PC-9 (cell line): ENCODE measurements around the gene FERMT2. TPM values are rescaled to one million over a fixed set of nuclear protein-coding genes. Genes with fewer than 3 reads are reported as not detected.

Source experiments
- BruUV-seq: library from RNA; stranded (reverse); fragments of 400-500 nt; replicated peaks from 2 replicates; lab custom pipeline; 2021; lab: Mats Ljungman, UMichigan
- CTCF ChIA-PET: fragments of 300-600 bp; sonication (Branson Sonifier 250); formaldehyde crosslinking; loops from one replicate; lab custom pipeline; 2022; ENCODE audit warnings: antibody characterized with exemption; lab: Charles Lee
- POLR2A ChIA-PET: fragments of 300-600 bp; sonication (Branson Sonifier 250); formaldehyde crosslinking; loops from one replicate; lab custom pipeline; 2022; ENCODE audit warnings: antibody characterized with exemption; ENCODE audit not compliant: unreplicated experiment; lab: Charles Lee
- DNase-seq, 2 experiments: peaks; one replicate each; pipeline versions ENCODE4 v3.0.0 to v3.0.0-alpha.2; 2015 to 2022; ENCODE audit warnings: mixed read lengths in 1 of 2
- H2AFZ ChIP-seq: fragments of 200-600 bp; sonication (generic); 2 replicates; pipeline ENCODE4 v1.8.1; 2017; ENCODE audit warnings: antibody characterized with exemption
- H3F3A ChIP-seq: fragments of 200-600 bp; sonication (generic); 2 replicates; pipeline ENCODE4 v1.8.1; 2017; ENCODE audit warnings: antibody characterized with exemption, mild to moderate bottlenecking, low read depth; ENCODE audit not compliant: insufficient read depth
- H3K27ac ChIP-seq: fragments of 200-600 bp; sonication (generic); 2 replicates; pipeline ENCODE4 v1.6.1; 2016; ENCODE audit warnings: mixed run types
- H3K27me3 ChIP-seq: fragments of 200-600 bp; sonication (generic); 2 replicates; pipeline ENCODE4 v1.6.1; 2016; ENCODE audit warnings: low read depth, mixed run types; ENCODE audit not compliant: insufficient read depth
- H3K36me3 ChIP-seq: fragments of 200-600 bp; sonication (generic); 2 replicates; pipeline ENCODE4 v1.6.1; 2016; ENCODE audit warnings: low read depth, mixed run types
- H3K4me1 ChIP-seq: fragments of 200-600 bp; sonication (generic); replicated peaks from 2 replicates; pipeline ENCODE4 v1.6.1; 2016; ENCODE audit warnings: mixed run types; ENCODE audit not compliant: insufficient read depth
- H3K4me2 ChIP-seq: fragments of 200-600 bp; sonication (generic); 2 replicates; pipeline ENCODE4 v1.6.1; 2017; ENCODE audit warnings: mixed run types
- H3K4me3 ChIP-seq: fragments of 200-600 bp; sonication (generic); 2 replicates; pipeline ENCODE4 v1.6.1; 2016; ENCODE audit warnings: mixed run types
- H3K79me2 ChIP-seq: fragments of 200-600 bp; sonication (generic); 2 replicates; pipeline ENCODE4 v1.6.1; 2017; ENCODE audit warnings: low read depth, mixed run types
- H3K9me2 ChIP-seq: fragments of 200-600 bp; sonication (generic); 2 replicates; pipeline ENCODE4 v1.8.1; 2017; ENCODE audit warnings: mild to moderate bottlenecking; ENCODE audit not compliant: insufficient read depth
- H3K9me3 ChIP-seq: fragments of 200-600 bp; sonication (generic); 2 replicates; pipeline ENCODE4 v1.8.1; 2016; ENCODE audit warnings: low read depth; ENCODE audit not compliant: insufficient read depth
- H4K20me1 ChIP-seq: fragments of 200-600 bp; sonication (generic); 2 replicates; pipeline ENCODE4 v1.8.1; 2017; ENCODE audit not compliant: insufficient read depth
- EZH2 ChIP-seq: fragments of 200-600 bp; sonication (generic); IDR thresholded peaks from 2 replicates; pipeline ENCODE4 v1.8.0; 2017; ENCODE audit warnings: antibody characterized with exemption, low read depth
- intact Hi-C: fragments of 100-400 bp; cut with micrococcal nuclease; formaldehyde crosslinking; loops from one replicate; pipeline ENCODE4 v1.10.0; 2022; ENCODE audit not compliant: unreplicated experiment
- total RNA-seq: library from RNA; stranded (reverse); gene quantifications from 2 replicates; pipeline ENCODE4 v1.2.3, GENCODE V29; 2021
- TF ChIP-seq, protein P1 (sequence below): fragments of 200-600 bp; sonication (generic); conservative IDR thresholded peaks from 2 replicates; pipeline ENCODE4 v1.6.1; 2017; ENCODE audit warnings: mixed run types, antibody characterized with exemption, mild to moderate bottlenecking, moderate library complexity

The FERMT2 gene
- total RNA-seq, 1 experiment from 2014 or later, result 9.0 TPM

GRCh38 chr14:52840877-52841276 is 110.0 kb downstream of the FERMT2 start:
- Histone ChIP-seq H3K79me2 (no peaks in the 10 kb centered on the region), H3K9me3 (no peaks in the 10 kb centered on the region), H2AFZ (no peak overlapping the region), H3K4me1 (no peaks in the 10 kb centered on the region), H3F3A (no peaks in the 10 kb centered on the region), H3K9me2 (no peaks in the 10 kb centered on the region), H3K4me2 (no peak overlapping the region), H4K20me1 (no peaks in the 10 kb centered on the region), H3K27me3 (no peaks in the 10 kb centered on the region), H3K36me3 (no peaks in the 10 kb centered on the region), H3K27ac (no peak overlapping the region), H3K4me3 (no peak overlapping the region)
- BruUV-seq, result no TSS peak
- intact Hi-C loops, result no loop called here
- POLR2A ChIA-PET, result no interaction called here
- CTCF ChIA-PET, result no interaction called here
- no peak for TF ChIP-seq EZH2
- TF ChIP-seq, protein P1, sequence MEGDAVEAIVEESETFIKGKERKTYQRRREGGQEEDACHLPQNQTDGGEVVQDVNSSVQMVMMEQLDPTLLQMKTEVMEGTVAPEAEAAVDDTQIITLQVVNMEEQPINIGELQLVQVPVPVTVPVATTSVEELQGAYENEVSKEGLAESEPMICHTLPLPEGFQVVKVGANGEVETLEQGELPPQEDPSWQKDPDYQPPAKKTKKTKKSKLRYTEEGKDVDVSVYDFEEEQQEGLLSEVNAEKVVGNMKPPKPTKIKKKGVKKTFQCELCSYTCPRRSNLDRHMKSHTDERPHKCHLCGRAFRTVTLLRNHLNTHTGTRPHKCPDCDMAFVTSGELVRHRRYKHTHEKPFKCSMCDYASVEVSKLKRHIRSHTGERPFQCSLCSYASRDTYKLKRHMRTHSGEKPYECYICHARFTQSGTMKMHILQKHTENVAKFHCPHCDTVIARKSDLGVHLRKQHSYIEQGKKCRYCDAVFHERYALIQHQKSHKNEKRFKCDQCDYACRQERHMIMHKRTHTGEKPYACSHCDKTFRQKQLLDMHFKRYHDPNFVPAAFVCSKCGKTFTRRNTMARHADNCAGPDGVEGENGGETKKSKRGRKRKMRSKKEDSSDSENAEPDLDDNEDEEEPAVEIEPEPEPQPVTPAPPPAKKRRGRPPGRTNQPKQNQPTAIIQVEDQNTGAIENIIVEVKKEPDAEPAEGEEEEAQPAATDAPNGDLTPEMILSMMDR, result no peak
- DNase-seq, result peak in 1 of 2 experiments; percentile 25

DNA sequence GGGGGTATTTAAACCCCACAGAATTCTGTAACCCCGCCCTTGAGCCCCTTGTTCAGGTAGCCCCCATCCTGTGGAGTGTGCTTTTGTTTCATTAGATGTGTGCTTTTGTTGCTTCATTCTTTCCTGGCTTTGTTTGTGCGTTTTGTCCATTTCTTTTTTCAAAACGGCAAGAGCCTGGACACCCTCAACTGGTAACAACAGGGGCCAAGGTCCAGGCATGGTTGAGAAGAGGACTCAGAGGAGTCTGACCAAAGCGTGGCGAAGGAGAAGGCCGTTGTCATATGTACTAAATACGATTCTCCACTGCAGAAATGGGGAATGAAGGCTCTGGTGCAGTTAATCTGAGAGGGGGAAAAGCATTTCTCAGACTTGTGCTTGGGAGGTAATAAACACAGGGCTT is 113.4 kb downstream of the FERMT2 start:
- no peaks in the 10 kb centered on the region for H3K36me3 ChIP-seq
- POLR2A ChIA-PET, result interaction anchor here (0.7 kb wide), 1 partner anchor 21 kb away, joined by 8 read pairs; no protein-coding TSS in a partner anchor
- H3F3A ChIP-seq, result no peaks in the 10 kb centered on the region
- no peak overlapping the region for H3K4me2 ChIP-seq
- no peak overlapping the region for H3K4me3 ChIP-seq
- no peaks in the 10 kb centered on the region for H3K9me2 ChIP-seq
- intact Hi-C loops, result no loop called here
- no peak overlapping the region for H2AFZ ChIP-seq
- no peak overlapping the region for H3K27ac ChIP-seq
- CTCF ChIA-PET, result no interaction called here
- no peaks in the 10 kb centered on the region for H3K27me3 ChIP-seq
- H4K20me1 ChIP-seq, result no peaks in the 10 kb centered on the region
- H3K79me2 ChIP-seq, result no peaks in the 10 kb centered on the region
- TF ChIP-seq, protein P1, result no peak
- TF ChIP-seq EZH2, result no peak
- BruUV-seq, result no TSS peak
- no peaks in the 10 kb centered on the region for H3K9me3 ChIP-seq
- DNase-seq, result no peak
- 0 out of 2 replicates have a peak, but pooled peaks cover 7% of the 10 kb centered on the region for H3K4me1 ChIP-seq

GRCh38 chr14:52836063-52836462 is 114.8 kb downstream of the FERMT2 start:
- H3K27me3 ChIP-seq, result no peaks in the 10 kb centered on the region
- no peak overlapping the region for H2AFZ ChIP-seq
- intact Hi-C loops, result no loop called here
- no peak overlapping the region for H3K4me2 ChIP-seq
- H3K79me2 ChIP-seq, result no peaks in the 10 kb centered on the region
- H3K4me1 ChIP-seq, result 0 out of 2 replicates have a peak, but pooled peaks cover 7% of the 10 kb centered on the region
- TSS peak; percentile 83 for BruUV-seq
- ChIA-PET CTCF (no interaction called here), POLR2A (interaction anchor here (0.6 kb wide), 1 partner anchor 114 kb away, joined by 7 read pairs; no protein-coding TSS in a partner anchor)
- no peak for TF ChIP-seq EZH2
- TF ChIP-seq, protein P1, result no peak
- H3K36me3 ChIP-seq, result no peaks in the 10 kb centered on the region
- no peaks in the 10 kb centered on the region for H3K9me3 ChIP-seq
- DNase-seq, result no peak
- no peak overlapping the region for H3K27ac ChIP-seq
- H4K20me1 ChIP-seq, result no peaks in the 10 kb centered on the region
- H3F3A ChIP-seq, result no peaks in the 10 kb centered on the region
- H3K4me3 ChIP-seq, result no peak overlapping the region
- no peaks in the 10 kb centered on the region for H3K9me2 ChIP-seq
